HG03354 (cell line): Measurements from ENCODE around the gene CHST7.

Source experiments
- ATAC-seq: cut with Tn5 transposase; IDR thresholded peaks from one replicate; pipeline ENCODE4 v1.9.1; 2021; ENCODE audit warnings: mild to moderate bottlenecking; ENCODE audit not compliant: unreplicated experiment, poor library complexity, severe bottlenecking

Gene CHST7

GRCh38 chrX:46571423-46572339, 1.9 kb upstream of the CHST7 start:
- no peak for ATAC-seq

DNA sequence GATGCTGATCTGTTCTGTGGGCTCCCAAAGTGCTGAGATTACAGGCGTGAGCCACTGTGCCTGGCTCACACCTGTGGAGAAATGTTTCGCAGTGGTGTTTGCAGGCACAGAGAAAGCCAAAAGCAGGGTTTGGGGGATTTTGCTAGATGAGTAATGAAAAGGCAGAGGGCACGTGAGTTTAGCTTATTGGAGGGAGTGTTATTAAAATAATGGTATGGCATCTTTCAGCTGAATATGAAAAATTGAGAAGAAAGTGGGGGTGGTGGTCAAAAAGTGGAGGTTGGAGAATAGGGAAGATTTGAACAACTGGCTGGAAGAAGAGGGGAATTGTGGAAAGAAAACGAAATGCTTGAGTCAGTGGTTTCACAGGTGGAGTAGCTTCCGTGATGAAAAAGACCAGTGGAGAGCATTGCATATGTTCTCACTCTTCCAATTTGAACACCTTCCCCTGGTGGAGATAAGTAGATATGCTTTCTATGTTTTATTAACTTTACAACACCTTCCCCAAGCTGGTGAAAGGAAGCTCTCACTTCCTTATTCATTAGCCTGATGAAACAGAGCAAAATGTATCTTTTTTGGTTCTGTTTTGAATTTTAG, 1.1 kb upstream of the CHST7 start:
- ATAC-seq, result peak; percentile 52

- peak; percentile 44 for ATAC-seq
These were observed 568 bp downstream of the CHST7 start for GRCh38 chrX:46573892-46574773.

DNA sequence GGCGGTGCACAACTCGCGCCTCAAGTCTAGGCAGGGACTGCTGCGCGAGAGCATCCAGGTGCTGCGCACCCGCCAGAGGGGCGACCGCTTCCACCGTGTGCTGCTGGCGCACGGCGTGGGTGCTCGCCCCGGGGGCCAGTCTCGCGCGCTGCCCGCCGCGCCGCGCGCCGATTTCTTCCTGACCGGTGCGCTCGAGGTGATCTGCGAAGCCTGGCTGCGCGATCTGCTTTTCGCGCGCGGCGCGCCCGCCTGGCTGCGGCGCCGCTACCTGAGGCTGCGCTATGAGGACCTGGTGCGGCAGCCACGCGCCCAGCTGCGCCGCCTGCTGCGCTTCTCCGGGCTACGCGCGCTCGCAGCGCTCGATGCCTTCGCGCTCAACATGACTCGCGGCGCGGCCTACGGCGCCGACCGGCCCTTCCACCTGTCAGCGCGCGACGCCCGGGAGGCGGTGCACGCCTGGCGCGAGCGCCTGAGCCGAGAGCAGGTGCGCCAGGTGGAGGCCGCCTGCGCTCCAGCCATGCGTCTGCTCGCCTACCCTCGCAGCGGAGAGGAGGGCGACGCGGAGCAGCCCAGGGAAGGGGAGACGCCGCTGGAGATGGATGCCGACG, 1.3 kb downstream of the CHST7 start:
- ATAC-seq, result peak; percentile 14

- no peak for ATAC-seq
These were observed 2.0 kb downstream of the CHST7 start for GRCh38 chrX:46575586-46575985.

DNA sequence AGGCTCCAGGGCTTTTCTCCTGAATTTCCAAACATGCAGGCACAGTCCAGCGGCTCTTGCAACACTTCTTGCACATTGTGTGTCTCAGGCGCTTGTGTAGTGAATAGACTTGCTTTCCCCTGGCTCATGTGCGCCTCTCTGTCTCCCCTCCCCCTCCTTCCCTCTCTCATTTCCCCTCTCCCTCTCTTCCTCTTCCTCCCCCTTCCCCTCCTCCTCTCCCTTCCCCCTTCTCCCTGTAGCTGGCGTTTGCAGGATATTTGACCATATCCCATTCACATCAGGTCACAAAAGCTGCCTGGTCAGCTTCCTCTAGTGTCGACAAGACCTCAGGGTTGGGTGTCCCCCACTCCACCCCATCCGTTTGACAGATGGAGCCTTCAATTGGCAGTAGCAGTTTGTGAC, 2.4 kb downstream of the CHST7 start:
- ATAC-seq, result no peak

DNA sequence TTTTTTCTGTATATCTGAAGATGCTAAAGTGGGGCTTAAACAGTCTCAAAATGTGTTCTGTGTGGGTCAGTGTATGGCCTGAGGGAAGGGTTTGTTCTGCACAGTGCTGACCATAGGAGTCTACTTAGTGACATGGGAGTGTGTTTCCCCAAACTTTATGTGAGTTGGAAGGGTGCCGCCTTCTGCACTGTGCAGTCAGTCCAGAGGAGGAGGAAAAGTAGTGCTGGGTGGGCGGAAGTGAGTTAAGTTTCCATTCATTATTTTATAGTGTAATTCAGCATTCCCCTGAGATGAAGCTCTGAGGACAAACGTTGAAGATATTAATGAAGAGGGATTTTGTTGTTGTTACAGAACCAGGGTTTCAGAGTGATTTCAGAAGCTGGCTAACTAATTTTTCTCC, 2.9 kb downstream of the CHST7 start:
- no peak for ATAC-seq

GRCh38 chrX:46577221-46578005, 3.8 kb downstream of the CHST7 start:
- no peak for ATAC-seq

DNA sequence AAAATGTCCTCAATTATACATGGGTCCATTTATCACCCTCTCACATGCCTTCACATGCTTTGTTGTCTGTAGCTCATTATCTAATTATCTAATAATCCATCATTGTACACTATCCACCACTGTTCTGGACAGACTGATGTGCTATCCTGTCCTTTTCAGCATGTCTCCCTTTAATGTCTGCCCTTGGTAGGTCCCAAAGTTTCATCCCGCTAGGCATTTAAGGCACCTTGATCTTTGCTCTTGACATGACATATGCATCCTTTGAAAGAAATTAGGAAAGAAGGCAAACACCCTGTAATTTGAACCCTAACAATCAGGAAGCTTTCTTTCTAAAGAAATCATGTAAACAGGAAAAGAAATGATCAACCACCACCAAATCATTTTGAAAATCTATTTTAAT, 5.7 kb downstream of the CHST7 start:
- ATAC-seq, result no peak

- no peak for ATAC-seq
These were observed 7.0 kb downstream of the CHST7 start for GRCh38 chrX:46580613-46581012.

DNA sequence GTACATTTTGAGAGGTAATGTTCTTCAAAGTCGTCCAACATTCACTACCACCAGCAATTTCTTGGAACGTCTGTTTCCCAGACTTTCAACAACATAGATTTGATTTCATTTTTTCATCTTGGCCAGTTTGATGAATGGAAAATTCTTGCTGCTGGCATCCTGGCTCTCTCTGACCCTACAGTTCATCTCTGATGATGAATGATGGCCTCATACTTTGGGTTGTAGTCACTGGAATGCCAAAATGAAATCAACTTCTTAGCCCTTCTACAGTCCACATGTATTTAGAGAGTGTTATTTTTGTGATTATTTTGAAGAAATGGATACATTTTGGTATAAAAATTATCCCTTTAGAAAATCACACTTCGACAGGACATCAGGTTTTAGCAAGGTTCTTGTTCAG, 8.8 kb downstream of the CHST7 start:
- ATAC-seq, result no peak

GRCh38 chrX:46582966-46583365, 9.4 kb downstream of the CHST7 start:
- ATAC-seq, result no peak

- no peak for ATAC-seq
These were observed 11.2 kb downstream of the CHST7 start for GRCh38 chrX:46584736-46585135.

DNA sequence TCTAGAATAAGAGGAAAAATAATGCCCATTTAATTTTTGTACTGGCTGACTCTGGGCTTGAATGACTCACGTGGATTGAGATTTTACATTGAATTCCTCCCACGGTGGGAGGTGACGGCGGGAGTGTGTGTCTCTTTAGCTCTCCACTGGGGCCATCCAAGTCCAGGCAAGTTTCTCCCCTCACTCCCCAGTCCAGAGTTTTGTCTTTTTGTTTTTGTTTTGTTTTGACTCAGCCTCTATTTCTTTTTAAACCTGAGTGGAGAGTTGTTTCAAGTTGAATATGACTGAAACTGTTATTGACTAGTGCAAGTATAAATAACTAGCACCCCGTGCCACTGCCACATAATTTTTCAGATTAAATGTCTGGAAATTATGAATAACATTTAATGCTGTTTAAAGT, 13.6 kb downstream of the CHST7 start:
- ATAC-seq, result peak; percentile 72

- no peak for ATAC-seq
These were observed 14.2 kb downstream of the CHST7 start for GRCh38 chrX:46587753-46588171.

- no peak for ATAC-seq
These were observed 14.7 kb downstream of the CHST7 start for GRCh38 chrX:46588263-46588662.

- ATAC-seq, result no peak
These were observed 16.6 kb downstream of the CHST7 start for GRCh38 chrX:46589977-46590723.

- ATAC-seq, result no peak
These were observed 21.5 kb downstream of the CHST7 start for GRCh38 chrX:46595084-46595483.

- ATAC-seq, result no peak
These were observed 23.6 kb downstream of the CHST7 start for GRCh38 chrX:46597208-46597607.
